Erythroblast (primary cell): ENCODE measurements around the gene TMC1.

ENCODE experiments used
- GATA1 ChIP-seq: IDR thresholded peaks from 2 replicates; pipeline ENCODE4 v1.6.1; 2011; ENCODE audit warnings: low read depth, mild to moderate bottlenecking, control low read depth, low read length, moderate library complexity
- POLR2A ChIP-seq: IDR thresholded peaks from 2 replicates; pipeline ENCODE4 v1.6.1; 2011; ENCODE audit warnings: mild to moderate bottlenecking, low read length

DNA sequence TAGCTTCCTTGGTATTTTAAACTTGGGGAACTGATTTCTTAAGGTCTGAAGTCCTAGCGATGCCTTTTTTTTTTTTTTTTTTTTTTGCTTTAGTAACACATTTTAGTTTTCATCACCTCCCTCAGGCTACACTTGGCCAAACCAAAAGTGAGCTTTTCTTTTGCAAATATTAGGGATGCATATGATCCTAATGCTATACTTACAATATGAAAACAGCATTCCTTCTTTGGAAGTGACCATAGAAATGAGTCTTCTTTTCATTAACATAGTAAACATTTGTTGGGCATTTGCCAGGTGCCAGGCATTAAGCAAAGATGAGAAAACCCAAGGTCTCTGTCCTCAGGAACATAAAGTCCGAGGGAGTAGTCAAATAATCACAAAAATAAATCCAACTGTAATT, 241.6 kb downstream of the TMC1 start:
- TF ChIP-seq POLR2A = no peak
- no peak for TF ChIP-seq GATA1
